ENCODE measurements around the gene MN1. TPM values are rescaled to one million over a fixed set of nuclear protein-coding genes. Genes with fewer than 3 reads are reported as not detected.

Gene MN1
- total RNA-seq, 3 donors from 2014 or later, result 2.0 to 4.7 (median 3.2) TPM

- H3K9me3 ChIP-seq, result no peaks in the 10 kb centered on the region
- peak in 1 of 2 donors; percentile 21 for DNase-seq (ENCODE audit: low spot score in 2 of 2)
- no peaks in the 10 kb centered on the region for H3K27me3 ChIP-seq
- intact Hi-C loops (cut with DNase I; ENCODE audit: low total_unique reads), result no loop called here
- no peaks in the 10 kb centered on the region for H3K36me3 ChIP-seq
- H3K4me1 ChIP-seq, result no peaks in the 10 kb centered on the region
- TF ChIP-seq POLR2AphosphoS5 (IDR thresholded peaks at IDR 0.05) (no peak), POLR2A (IDR thresholded peaks at IDR 0.05) (no peak)
- TF ChIP-seq, protein P1, sequence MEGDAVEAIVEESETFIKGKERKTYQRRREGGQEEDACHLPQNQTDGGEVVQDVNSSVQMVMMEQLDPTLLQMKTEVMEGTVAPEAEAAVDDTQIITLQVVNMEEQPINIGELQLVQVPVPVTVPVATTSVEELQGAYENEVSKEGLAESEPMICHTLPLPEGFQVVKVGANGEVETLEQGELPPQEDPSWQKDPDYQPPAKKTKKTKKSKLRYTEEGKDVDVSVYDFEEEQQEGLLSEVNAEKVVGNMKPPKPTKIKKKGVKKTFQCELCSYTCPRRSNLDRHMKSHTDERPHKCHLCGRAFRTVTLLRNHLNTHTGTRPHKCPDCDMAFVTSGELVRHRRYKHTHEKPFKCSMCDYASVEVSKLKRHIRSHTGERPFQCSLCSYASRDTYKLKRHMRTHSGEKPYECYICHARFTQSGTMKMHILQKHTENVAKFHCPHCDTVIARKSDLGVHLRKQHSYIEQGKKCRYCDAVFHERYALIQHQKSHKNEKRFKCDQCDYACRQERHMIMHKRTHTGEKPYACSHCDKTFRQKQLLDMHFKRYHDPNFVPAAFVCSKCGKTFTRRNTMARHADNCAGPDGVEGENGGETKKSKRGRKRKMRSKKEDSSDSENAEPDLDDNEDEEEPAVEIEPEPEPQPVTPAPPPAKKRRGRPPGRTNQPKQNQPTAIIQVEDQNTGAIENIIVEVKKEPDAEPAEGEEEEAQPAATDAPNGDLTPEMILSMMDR (IDR thresholded peaks at IDR 0.05), result no peak
- no peak overlapping the region for H3K4me3 ChIP-seq
- peak overlapping the region; percentile 4 to 19 for H3K27ac ChIP-seq
Measured at GRCh38 chr22:27754247-27754887, 47.2 kb downstream of the MN1 start.

GRCh38 chr22:27752771-27753170 is 48.8 kb downstream of the MN1 start:
- no peak overlapping the region for H3K27ac ChIP-seq
- DNase-seq (ENCODE audit: low spot score in 2 of 2), result no peak
- intact Hi-C loops (cut with DNase I; ENCODE audit: low total_unique reads), result no loop called here

DNA sequence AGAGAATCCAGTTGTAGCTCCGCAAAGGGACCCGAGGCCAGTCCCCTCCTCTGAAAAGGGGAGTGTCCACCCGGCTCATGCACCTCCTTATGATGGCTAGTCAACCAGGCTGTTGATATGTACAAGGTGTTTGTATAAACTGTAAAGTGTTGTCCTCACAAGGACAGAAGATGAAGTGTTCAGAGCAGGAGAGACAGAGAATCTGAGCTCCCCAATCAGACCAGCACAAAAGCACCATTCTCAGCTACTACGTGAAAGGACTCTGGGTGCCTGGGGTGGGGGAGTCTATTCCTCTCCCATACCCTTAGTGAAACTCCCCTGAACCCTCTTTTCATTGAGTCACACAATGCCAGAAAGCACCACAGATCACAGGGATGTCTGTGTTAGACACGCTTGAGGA is 49.4 kb downstream of the MN1 start:
- Histone ChIP-seq H3K27ac (no peak overlapping the region), H3K27me3 (no peaks in the 10 kb centered on the region), H3K36me3 (no peaks in the 10 kb centered on the region), H3K4me3 (no peak overlapping the region), H3K9me3 (no peaks in the 10 kb centered on the region), H3K4me1 (no peaks in the 10 kb centered on the region)
- DNase-seq (ENCODE audit: low spot score in 2 of 2), result no peak
- intact Hi-C loops (cut with DNase I; ENCODE audit: low total_unique reads), result no loop called here
- TF ChIP-seq, protein P1 (IDR thresholded peaks at IDR 0.05), result no peak
- TF ChIP-seq POLR2AphosphoS5 (IDR thresholded peaks at IDR 0.05), result no peak
- no peak for TF ChIP-seq POLR2A (IDR thresholded peaks at IDR 0.05)

More at GRCh38 chr22:27752771-27753170, 48.8 kb downstream of the MN1 start:
- Histone ChIP-seq H3K36me3 (no peaks in the 10 kb centered on the region), H3K9me3 (no peaks in the 10 kb centered on the region), H3K4me1 (no peaks in the 10 kb centered on the region), H3K4me3 (no peak overlapping the region), H3K27me3 (no peaks in the 10 kb centered on the region)
- TF ChIP-seq, protein P1 (IDR thresholded peaks at IDR 0.05), result no peak
- TF ChIP-seq POLR2AphosphoS5 (IDR thresholded peaks at IDR 0.05) (no peak), POLR2A (IDR thresholded peaks at IDR 0.05) (no peak)

DNA sequence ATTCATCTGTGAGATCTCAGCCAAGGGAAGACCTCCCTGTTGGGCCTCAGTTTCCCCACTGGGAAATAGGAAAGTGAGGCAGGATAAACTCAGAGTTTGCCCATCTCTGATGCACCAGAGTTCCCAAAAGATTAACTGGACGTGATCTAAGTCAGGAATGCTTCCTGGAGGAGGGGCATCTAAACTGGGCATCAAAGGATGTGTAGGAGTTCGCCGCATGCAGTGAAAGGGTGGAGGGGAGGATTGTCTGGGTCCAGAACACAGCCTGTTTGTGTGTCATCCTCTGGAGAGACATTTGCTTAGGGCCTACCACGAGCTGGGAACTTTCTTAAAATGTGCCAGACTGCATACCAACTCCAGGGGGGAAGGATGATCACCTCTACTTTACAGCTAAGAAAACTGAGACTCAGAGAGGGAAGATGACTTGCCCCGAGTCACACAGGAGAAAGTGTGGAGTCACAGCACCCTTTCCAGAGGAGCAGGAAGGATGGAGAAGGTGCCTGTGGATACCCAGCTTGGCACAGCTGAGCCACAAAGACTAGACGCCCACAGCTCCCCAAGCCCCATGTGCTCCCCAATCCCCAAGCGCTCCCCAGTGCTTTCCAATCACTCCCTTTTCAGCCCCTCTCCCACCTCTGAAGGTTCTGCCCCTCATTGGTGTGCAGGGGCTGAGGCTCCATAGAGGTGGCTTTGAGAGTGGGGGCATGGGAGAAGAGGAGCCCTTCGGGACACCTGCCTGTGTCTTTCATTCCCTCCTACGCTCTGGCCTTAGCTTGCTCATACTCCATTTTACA is 50.1 kb downstream of the MN1 start:
- TF ChIP-seq, protein P1 (IDR thresholded peaks at IDR 0.05), result no peak
- no peak for TF ChIP-seq POLR2A (IDR thresholded peaks at IDR 0.05)
- no peak for TF ChIP-seq POLR2AphosphoS5 (IDR thresholded peaks at IDR 0.05)
- intact Hi-C loops (cut with DNase I; ENCODE audit: low total_unique reads), result no loop called here
- H3K27ac ChIP-seq, result no peak overlapping the region
- H3K9me3 ChIP-seq, result no peaks in the 10 kb centered on the region
- no peak for DNase-seq (ENCODE audit: low spot score in 2 of 2)
- H3K27me3 ChIP-seq, result no peaks in the 10 kb centered on the region
- no peaks in the 10 kb centered on the region for H3K36me3 ChIP-seq
- H3K4me1 ChIP-seq, result no peaks in the 10 kb centered on the region
- no peak overlapping the region for H3K4me3 ChIP-seq

Measured in breast epithelium (tissue), 4 donors.